ENCODE data around the gene CCDC160.
"Not testable (repeated sequence)": the region's sequence is repeated elsewhere in the genome, so short reads cannot be mapped to it uniquely, and the experiment has no call there.

The CCDC160 gene

GRCh38 chrX:134244043-134244442 is 7.1 kb downstream of the CCDC160 start:
- Histone ChIP-seq H3K9ac (ENCODE audit: low read depth, low read length) (no peak overlapping the region), H3K27me3 (ENCODE audit: insufficient read depth, low read length) (no peaks in the 10 kb centered on the region), H3K4me3 (ENCODE audit: low read length) (no peak overlapping the region), H3K36me3 (ENCODE audit: insufficient read depth, low read depth, low read length) (0 out of 2 replicates have a peak, but pooled peaks cover 5% of the 10 kb centered on the region), H3K4me1 (ENCODE audit: insufficient read depth, low read length) (peaks cover 20% of the 10 kb centered on the region), H3K27ac (ENCODE audit: low read length) (no peak overlapping the region), H3K9me3 (ENCODE audit: insufficient read depth, low read depth, low read length) (no peaks in the 10 kb centered on the region)

DNA sequence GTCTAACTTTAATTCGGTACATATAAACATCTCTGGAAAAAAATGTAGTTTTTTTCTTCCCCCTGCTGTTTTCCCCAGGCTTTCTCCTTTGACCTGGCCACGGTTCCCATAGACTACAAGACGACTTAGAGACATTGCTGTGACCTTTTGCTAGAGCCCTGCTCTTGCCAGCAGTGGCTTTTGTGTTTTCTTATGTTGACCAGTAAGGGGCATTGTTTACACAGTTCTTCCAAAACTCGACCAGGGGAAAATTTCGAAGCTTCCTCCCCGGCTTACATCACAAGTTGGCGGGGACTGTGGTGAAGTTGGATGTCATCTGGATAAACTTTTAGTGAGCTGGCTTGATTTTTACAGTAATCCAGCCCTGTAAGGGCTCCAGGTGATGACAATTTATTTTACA is 9.3 kb downstream of the CCDC160 start:
- H3K27ac ChIP-seq (ENCODE audit: low read length): no peak overlapping the region
- H3K4me3 ChIP-seq (ENCODE audit: low read length): no peak overlapping the region
- H3K36me3 ChIP-seq (ENCODE audit: insufficient read depth, low read depth, low read length): 0 out of 2 replicates have a peak, but pooled peaks cover 5% of the 10 kb centered on the region
- H3K9me3 ChIP-seq (ENCODE audit: insufficient read depth, low read depth, low read length): no peaks in the 10 kb centered on the region
- no peaks in the 10 kb centered on the region for H3K27me3 ChIP-seq (ENCODE audit: insufficient read depth, low read length)
- H3K4me1 ChIP-seq (ENCODE audit: insufficient read depth, low read length): peaks cover 6% of the 10 kb centered on the region
- H3K9ac ChIP-seq (ENCODE audit: low read depth, low read length): no peak overlapping the region

DNA sequence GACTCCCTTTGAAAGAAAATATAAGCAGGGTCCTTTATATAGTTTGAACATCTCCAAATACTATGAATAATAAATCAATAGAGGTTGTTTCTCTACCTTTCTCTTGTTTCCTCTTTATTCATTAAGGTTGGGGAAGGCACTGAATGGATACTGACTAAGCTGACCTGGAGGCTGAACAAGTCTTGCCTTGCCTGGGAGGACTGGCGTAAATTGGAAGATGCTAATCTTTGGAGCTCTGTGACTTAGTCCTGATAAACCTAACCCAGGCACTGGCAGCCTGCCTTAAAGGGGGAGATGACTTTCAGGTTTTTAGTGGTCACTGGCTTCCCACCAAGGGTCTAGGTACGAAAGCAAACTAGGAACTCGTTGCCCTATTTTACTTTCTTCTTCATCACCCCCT is 10.5 kb downstream of the CCDC160 start:
- Histone ChIP-seq H3K4me3 (ENCODE audit: low read length) (no peak overlapping the region), H3K4me1 (ENCODE audit: insufficient read depth, low read length) (no peaks in the 10 kb centered on the region), H3K27me3 (ENCODE audit: insufficient read depth, low read length) (no peaks in the 10 kb centered on the region), H3K27ac (ENCODE audit: low read length) (no peak overlapping the region), H3K9me3 (ENCODE audit: insufficient read depth, low read depth, low read length) (no peaks in the 10 kb centered on the region), H3K36me3 (ENCODE audit: insufficient read depth, low read depth, low read length) (0 out of 2 replicates have a peak, but pooled peaks cover 5% of the 10 kb centered on the region), H3K9ac (ENCODE audit: low read depth, low read length) (no peak overlapping the region)

- Histone ChIP-seq H3K27ac (ENCODE audit: low read length) (no peak overlapping the region), H3K9ac (ENCODE audit: low read depth, low read length) (no peak overlapping the region), H3K36me3 (ENCODE audit: insufficient read depth, low read depth, low read length) (0 out of 2 replicates have a peak, but pooled peaks cover 5% of the 10 kb centered on the region), H3K4me3 (ENCODE audit: low read length) (no peak overlapping the region), H3K4me1 (ENCODE audit: insufficient read depth, low read length) (no peaks in the 10 kb centered on the region), H3K9me3 (ENCODE audit: insufficient read depth, low read depth, low read length) (no peaks in the 10 kb centered on the region), H3K27me3 (ENCODE audit: insufficient read depth, low read length) (no peaks in the 10 kb centered on the region)
Observed at GRCh38 chrX:134249241-134249640, 12.3 kb downstream of the CCDC160 start.

DNA sequence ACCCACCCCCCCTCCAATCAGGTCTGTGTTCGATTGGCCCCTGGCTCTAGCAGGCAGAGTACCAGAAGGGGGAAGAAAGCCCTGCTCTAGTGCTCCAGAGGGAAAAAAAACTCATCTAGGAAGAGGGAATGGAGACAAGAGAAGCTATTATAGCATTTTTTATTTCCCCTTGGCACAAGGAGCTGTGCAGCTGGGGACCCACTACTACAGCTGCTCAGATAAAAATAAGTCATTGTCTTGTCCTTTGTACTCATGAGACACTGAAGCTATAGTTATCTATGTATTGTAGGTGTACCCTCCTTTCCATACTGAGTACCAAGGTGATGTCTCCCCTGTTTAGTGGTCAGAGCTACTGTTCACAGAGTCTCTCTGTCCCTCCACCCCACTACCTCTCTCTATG is 14.3 kb downstream of the CCDC160 start:
- Histone ChIP-seq H3K4me1 (ENCODE audit: insufficient read depth, low read length) (no peaks in the 10 kb centered on the region), H3K4me3 (ENCODE audit: low read length) (no peak overlapping the region), H3K27ac (ENCODE audit: low read length) (no peak overlapping the region), H3K27me3 (ENCODE audit: insufficient read depth, low read length) (no peaks in the 10 kb centered on the region), H3K9ac (ENCODE audit: low read depth, low read length) (no peak overlapping the region), H3K36me3 (ENCODE audit: insufficient read depth, low read depth, low read length) (no peaks in the 10 kb centered on the region), H3K9me3 (ENCODE audit: insufficient read depth, low read depth, low read length) (no peaks in the 10 kb centered on the region)

DNA sequence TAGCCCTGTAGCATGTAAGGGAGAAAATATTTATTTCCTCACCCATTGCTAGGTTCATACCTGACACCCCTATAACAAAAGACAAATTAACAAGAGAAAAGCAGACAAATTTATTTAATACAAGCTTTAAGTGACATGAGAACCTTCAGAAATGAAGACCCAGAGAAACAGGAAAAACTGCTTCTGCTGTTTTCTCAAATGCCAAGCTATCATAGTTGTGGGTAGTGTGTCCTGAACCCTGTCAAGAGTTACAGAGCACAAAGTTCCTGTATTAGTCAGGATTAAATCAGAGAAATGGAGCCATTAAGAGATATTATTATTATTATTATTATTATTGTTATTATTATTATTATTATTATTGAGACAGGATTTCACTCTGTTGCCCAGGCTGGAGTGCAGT is 17.5 kb downstream of the CCDC160 start:
- H3K27ac ChIP-seq (ENCODE audit: low read length): no peak overlapping the region
- H3K4me3 ChIP-seq (ENCODE audit: low read length): no peak overlapping the region
- no peaks in the 10 kb centered on the region for H3K9me3 ChIP-seq (ENCODE audit: insufficient read depth, low read depth, low read length)

DNA sequence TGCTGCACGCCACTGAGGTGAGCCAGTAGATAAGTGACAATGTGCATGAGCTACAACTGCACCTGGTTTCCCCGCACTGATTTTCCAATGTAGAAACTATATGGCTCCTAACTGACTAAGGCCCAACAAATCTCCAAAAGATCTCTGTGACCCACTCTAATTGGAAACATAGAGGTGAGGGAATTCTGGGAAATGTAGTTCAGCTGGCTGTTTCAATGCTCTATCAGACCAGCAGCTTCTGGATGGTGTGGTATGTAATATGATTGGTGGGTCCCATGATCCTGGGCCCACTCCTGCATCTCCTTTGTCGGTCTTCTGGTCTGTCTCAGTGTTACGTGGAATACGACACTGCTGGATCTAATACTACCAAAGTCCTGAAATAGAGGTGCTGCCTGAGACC is 18.6 kb downstream of the CCDC160 start:
- H3K9me3 ChIP-seq (ENCODE audit: insufficient read depth, low read depth, low read length): no peaks in the 10 kb centered on the region
- no peak overlapping the region for H3K9ac ChIP-seq (ENCODE audit: low read depth, low read length)
- no peaks in the 10 kb centered on the region for H3K4me1 ChIP-seq (ENCODE audit: insufficient read depth, low read length)
- H3K4me3 ChIP-seq (ENCODE audit: low read length): no peak overlapping the region
- no peaks in the 10 kb centered on the region for H3K36me3 ChIP-seq (ENCODE audit: insufficient read depth, low read depth, low read length)
- no peak overlapping the region for H3K27ac ChIP-seq (ENCODE audit: low read length)
- H3K27me3 ChIP-seq (ENCODE audit: insufficient read depth, low read length): no peaks in the 10 kb centered on the region

More for the DNA sequence above, 17.5 kb downstream of the CCDC160 start:
- no peak overlapping the region for H3K9ac ChIP-seq (ENCODE audit: low read depth, low read length)
- H3K4me1 ChIP-seq (ENCODE audit: insufficient read depth, low read length): no peaks in the 10 kb centered on the region
- H3K27me3 ChIP-seq (ENCODE audit: insufficient read depth, low read length): no peaks in the 10 kb centered on the region
- H3K36me3 ChIP-seq (ENCODE audit: insufficient read depth, low read depth, low read length): no peaks in the 10 kb centered on the region

DNA sequence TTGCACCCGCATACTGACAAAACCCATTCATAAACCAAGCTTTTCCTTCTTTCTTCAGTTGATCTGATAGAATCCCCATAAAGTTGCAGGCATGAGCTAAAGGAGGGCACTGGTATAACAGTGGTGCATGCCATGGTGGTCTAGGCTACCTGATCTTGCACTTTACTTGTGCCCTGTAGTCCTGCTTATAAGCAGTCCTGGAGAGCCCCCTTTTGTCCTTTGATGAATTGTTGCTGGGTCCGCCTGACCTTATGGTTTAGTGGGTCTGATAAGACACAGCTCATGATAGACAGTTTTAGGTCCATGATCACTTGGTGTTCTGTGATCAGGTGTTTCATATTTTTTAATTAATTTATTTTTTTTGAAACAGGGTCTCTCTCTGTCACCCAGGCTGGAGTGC is 19.7 kb downstream of the CCDC160 start:
- Histone ChIP-seq H3K9me3 (ENCODE audit: insufficient read depth, low read depth, low read length) (no peaks in the 10 kb centered on the region), H3K4me3 (ENCODE audit: low read length) (no peak overlapping the region), H3K27ac (ENCODE audit: low read length) (no peak overlapping the region), H3K27me3 (ENCODE audit: insufficient read depth, low read length) (no peaks in the 10 kb centered on the region), H3K4me1 (ENCODE audit: insufficient read depth, low read length) (no peaks in the 10 kb centered on the region), H3K9ac (ENCODE audit: low read depth, low read length) (no peak overlapping the region), H3K36me3 (ENCODE audit: insufficient read depth, low read depth, low read length) (no peaks in the 10 kb centered on the region)

- no peak overlapping the region for H3K4me3 ChIP-seq (ENCODE audit: low read length)
- no peak overlapping the region for H3K27ac ChIP-seq (ENCODE audit: low read length)
- no peaks in the 10 kb centered on the region for H3K4me1 ChIP-seq (ENCODE audit: insufficient read depth, low read length)
- no peaks in the 10 kb centered on the region for H3K36me3 ChIP-seq (ENCODE audit: insufficient read depth, low read depth, low read length)
- no peak overlapping the region for H3K9ac ChIP-seq (ENCODE audit: low read depth, low read length)
- H3K9me3 ChIP-seq (ENCODE audit: insufficient read depth, low read depth, low read length): no peaks in the 10 kb centered on the region
- H3K27me3 ChIP-seq (ENCODE audit: insufficient read depth, low read length): no peaks in the 10 kb centered on the region
Observed at GRCh38 chrX:134258202-134258601, 21.2 kb downstream of the CCDC160 start.

GRCh38 chrX:134285934-134286333 is 49.0 kb downstream of the CCDC160 start:
- not testable (repeated sequence) for H3K27me3 ChIP-seq (ENCODE audit: insufficient read depth, low read length); H3K27ac ChIP-seq (ENCODE audit: low read length); H3K36me3 ChIP-seq (ENCODE audit: insufficient read depth, low read depth, low read length); H3K9me3 ChIP-seq (ENCODE audit: insufficient read depth, low read depth, low read length); H3K4me1 ChIP-seq (ENCODE audit: insufficient read depth, low read length); H3K9ac ChIP-seq (ENCODE audit: low read depth, low read length); H3K4me3 ChIP-seq (ENCODE audit: low read length)

DNA sequence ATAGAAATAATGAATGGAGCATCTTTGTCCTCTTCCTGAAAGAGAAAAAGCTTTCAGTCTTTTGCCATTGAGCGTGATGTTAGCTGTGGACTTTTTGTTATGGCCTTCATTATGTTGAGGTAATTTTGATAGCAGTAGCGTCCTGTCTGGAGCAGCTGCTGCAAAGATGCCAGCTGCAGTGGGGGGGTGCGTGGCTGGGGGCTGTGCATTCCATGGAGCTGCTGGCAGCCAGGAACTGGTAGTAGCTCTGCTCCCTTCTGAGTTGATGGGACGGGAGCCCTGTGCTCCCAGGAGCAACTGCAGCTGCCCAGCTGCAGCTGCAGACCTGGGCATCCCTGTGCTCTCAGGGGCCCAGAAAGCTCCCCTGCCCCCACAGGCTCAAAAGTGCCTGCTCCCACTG is 50.4 kb downstream of the CCDC160 start:
- Histone ChIP-seq H3K27me3 (ENCODE audit: insufficient read depth, low read length) (no peaks in the 10 kb centered on the region), H3K4me3 (ENCODE audit: low read length) (no peak overlapping the region), H3K9ac (ENCODE audit: low read depth, low read length) (no peak overlapping the region), H3K27ac (ENCODE audit: low read length) (no peak overlapping the region), H3K36me3 (ENCODE audit: insufficient read depth, low read depth, low read length) (no peaks in the 10 kb centered on the region), H3K9me3 (ENCODE audit: insufficient read depth, low read depth, low read length) (no peaks in the 10 kb centered on the region), H3K4me1 (ENCODE audit: insufficient read depth, low read length) (no peaks in the 10 kb centered on the region)

DNA sequence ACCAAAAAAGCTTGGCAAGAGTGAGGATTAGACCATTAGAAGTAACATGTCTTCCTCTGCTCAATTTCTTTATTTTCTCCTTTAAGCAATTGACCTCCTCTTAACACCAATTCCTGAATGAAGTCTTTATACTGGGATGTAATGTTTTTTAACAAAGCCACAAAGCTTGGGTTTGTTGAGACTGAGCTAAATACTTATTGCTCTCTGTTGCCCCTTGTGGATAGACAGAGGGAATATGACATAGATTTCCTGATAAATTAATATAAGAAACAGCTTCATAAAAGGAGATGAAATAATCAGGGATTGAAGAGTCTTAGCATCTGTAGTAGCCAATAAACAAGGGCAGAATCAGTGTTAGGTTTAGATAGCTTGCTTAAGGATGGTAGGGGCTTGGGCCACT is 57.6 kb downstream of the CCDC160 start:
- Histone ChIP-seq H3K27ac (ENCODE audit: low read length) (no peak overlapping the region), H3K27me3 (ENCODE audit: insufficient read depth, low read length) (no peaks in the 10 kb centered on the region), H3K9ac (ENCODE audit: low read depth, low read length) (no peak overlapping the region), H3K36me3 (ENCODE audit: insufficient read depth, low read depth, low read length) (no peaks in the 10 kb centered on the region), H3K9me3 (ENCODE audit: insufficient read depth, low read depth, low read length) (no peaks in the 10 kb centered on the region), H3K4me3 (ENCODE audit: low read length) (no peak overlapping the region), H3K4me1 (ENCODE audit: insufficient read depth, low read length) (no peaks in the 10 kb centered on the region)

All from iPS-20b (cell line).